ENCODE data around the gene KRT86.
"Not testable (repeated sequence)": the region's sequence is repeated elsewhere in the genome, so short reads cannot be mapped to it uniquely, and the experiment has no call there.

KRT86 gene

DNA sequence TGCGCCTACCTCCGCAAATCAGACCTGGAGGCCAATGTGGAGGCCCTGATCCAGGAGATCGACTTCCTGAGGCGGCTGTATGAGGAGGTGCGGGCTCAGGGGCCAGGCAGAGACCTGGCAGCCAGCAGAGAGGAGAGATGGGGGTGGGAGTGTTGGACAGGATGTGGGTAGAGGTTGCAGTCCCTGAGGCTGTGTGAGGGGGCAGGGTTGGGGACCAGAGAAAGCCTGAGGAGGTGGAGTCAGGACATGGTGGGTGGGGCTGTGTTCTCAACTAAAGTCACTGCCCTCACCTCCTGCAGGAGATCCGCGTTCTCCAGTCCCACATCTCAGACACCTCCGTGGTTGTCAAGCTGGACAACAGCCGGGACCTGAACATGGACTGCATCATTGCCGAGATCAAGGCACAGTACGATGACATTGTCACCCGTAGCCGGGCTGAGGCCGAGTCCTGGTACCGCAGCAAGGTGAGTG is 30.5 kb downstream of the KRT86 start:
- POLR2A ChIA-PET; H3K9me3 ChIP-seq (ENCODE audit: control insufficient read depth, insufficient read depth, low read depth, low read length); H3K27ac ChIP-seq (ENCODE audit: extremely low read depth, low read depth, low read length); H3K4me1 ChIP-seq (ENCODE audit: control insufficient read depth, insufficient read depth, low read length); H3K4me3 ChIP-seq (ENCODE audit: low read depth, low read length); H3K36me3 ChIP-seq (ENCODE audit: control insufficient read depth in 2 of 2, insufficient read depth in 1 of 2, low read length in 2 of 2): not testable (repeated sequence)
- peak; percentile 67 for TF ChIP-seq EGR2 (tag by site-specific recombination; IDR thresholded peaks at IDR 0.05; ENCODE audit: low read depth)
- peak; percentile 51 for TF ChIP-seq ZFHX2 (tag by site-specific recombination; conservative IDR thresholded peaks at IDR 0.05)
- CTCF ChIA-PET = interaction anchor here (0.7 to 3.3 kb wide), 5 partner anchors 8 to 640 kb away, joined by 3 to 18 read pairs (median 4); no protein-coding TSS in a partner anchor

DNA sequence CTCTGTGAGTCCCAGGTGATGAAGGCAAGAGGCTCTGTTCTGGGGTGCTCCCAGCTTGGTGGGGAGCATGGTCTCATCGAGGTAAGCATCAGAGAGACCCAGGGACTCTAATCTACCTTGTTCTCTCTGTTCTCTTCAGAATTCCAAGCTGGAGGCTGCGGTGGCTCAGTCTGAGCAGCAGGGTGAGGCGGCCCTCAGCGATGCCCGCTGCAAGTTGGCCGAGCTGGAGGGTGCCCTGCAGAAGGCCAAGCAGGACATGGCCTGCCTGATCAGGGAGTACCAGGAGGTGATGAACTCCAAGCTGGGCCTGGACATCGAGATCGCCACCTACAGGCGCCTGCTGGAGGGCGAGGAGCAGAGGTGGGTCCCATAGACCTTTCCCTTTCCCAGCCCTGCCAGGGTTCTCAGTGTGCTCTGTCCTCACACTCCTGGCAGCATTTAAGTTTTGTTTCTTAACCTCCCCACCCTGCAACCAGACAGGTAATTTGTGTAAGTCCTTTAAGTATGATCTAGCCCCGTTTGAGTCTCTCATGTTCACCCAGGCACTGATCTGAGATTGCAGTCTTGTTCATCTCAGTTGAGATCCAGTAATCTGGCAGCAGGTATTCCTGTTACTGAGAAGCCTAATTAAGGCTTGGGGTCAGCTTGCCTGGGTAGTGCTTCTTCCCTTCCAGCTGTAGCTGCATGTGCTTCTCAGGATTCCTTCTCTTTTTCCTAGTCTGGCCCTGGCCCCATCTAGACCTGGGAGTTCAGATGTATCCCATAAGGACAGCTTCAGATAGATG is 31.7 kb downstream of the KRT86 start:
- Histone ChIP-seq H3K4me1 (ENCODE audit: control insufficient read depth, insufficient read depth, low read length) (no peaks in the 10 kb centered on the region), H3K36me3 (ENCODE audit: control insufficient read depth in 2 of 2, insufficient read depth in 1 of 2, low read length in 2 of 2) (no peaks in the 10 kb centered on the region), H3K9me3 (ENCODE audit: control insufficient read depth, insufficient read depth, low read depth, low read length) (no peaks in the 10 kb centered on the region), H3K4me3 (ENCODE audit: low read depth, low read length) (no peak overlapping the region), H3K27ac (ENCODE audit: extremely low read depth, low read depth, low read length) (no peak overlapping the region)
- CTCF ChIA-PET = interaction anchor here (0.5 to 3.3 kb wide), 15 partner anchors 9 to 149 kb away, joined by 3 to 21 read pairs (median 8); partner anchors contain the start of gene KRT86
- POLR2A ChIA-PET = no interaction called here
- TF ChIP-seq ZFP69B (tag by site-specific recombination; IDR thresholded peaks at IDR 0.05) = peak; percentile 95
- no peak for TF ChIP-seq ZNF558 (tag by site-specific recombination; IDR thresholded peaks at IDR 0.05)
- TF ChIP-seq, protein P1, sequence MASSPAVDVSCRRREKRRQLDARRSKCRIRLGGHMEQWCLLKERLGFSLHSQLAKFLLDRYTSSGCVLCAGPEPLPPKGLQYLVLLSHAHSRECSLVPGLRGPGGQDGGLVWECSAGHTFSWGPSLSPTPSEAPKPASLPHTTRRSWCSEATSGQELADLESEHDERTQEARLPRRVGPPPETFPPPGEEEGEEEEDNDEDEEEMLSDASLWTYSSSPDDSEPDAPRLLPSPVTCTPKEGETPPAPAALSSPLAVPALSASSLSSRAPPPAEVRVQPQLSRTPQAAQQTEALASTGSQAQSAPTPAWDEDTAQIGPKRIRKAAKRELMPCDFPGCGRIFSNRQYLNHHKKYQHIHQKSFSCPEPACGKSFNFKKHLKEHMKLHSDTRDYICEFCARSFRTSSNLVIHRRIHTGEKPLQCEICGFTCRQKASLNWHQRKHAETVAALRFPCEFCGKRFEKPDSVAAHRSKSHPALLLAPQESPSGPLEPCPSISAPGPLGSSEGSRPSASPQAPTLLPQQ (tag by site-specific recombination; IDR thresholded peaks at IDR 0.05) = peak; percentile 92
- peak; percentile 52 for TF ChIP-seq ZBTB17 (tag by site-specific recombination; IDR thresholded peaks at IDR 0.05)

DNA sequence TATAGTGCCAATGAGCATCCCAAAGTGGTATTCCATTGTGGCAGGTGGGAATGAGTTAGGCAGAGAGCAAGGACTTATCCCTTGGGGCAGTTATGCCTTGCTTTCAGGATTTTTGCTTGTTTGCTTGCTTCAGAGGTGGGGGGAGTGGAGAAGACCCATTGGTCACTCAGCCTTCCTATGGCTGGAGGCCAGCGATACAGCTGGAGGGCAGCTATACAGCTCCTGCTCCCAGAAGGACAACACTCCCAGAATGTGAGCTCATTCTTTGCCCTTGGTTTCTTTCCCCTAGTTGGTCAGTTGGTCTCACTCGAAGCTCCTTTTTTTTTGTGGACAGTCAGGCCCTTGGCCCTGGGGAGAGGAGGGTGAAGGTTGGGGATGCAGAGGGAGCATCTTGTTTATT is 32.3 kb downstream of the KRT86 start:
- H3K4me1 ChIP-seq (ENCODE audit: control insufficient read depth, insufficient read depth, low read length) = no peaks in the 10 kb centered on the region
- TF ChIP-seq ZNF223 (tag by site-specific recombination; IDR thresholded peaks at IDR 0.05) (no peak), ZNF654 (tag by site-specific recombination; IDR thresholded peaks at IDR 0.05; ENCODE audit: low read depth) (no peak), ZNF624 (tag by site-specific recombination; IDR thresholded peaks at IDR 0.05) (no peak), ZXDB (tag by site-specific recombination; IDR thresholded peaks at IDR 0.05) (no peak)
- no peaks in the 10 kb centered on the region for H3K36me3 ChIP-seq (ENCODE audit: control insufficient read depth in 2 of 2, insufficient read depth in 1 of 2, low read length in 2 of 2)
- ChIA-PET POLR2A (interaction anchor here (0.8 kb wide), 1 partner anchor 159 kb away, joined by 4 read pairs; no protein-coding TSS in a partner anchor), CTCF (interaction anchor here (0.5 to 3.3 kb wide), 17 partner anchors 9 to 149 kb away, joined by 3 to 21 read pairs (median 6); partner anchors contain the start of gene KRT86)
- no peak overlapping the region for H3K4me3 ChIP-seq (ENCODE audit: low read depth, low read length)
- no peaks in the 10 kb centered on the region for H3K9me3 ChIP-seq (ENCODE audit: control insufficient read depth, insufficient read depth, low read depth, low read length)
- no peak overlapping the region for H3K27ac ChIP-seq (ENCODE audit: extremely low read depth, low read depth, low read length)

DNA sequence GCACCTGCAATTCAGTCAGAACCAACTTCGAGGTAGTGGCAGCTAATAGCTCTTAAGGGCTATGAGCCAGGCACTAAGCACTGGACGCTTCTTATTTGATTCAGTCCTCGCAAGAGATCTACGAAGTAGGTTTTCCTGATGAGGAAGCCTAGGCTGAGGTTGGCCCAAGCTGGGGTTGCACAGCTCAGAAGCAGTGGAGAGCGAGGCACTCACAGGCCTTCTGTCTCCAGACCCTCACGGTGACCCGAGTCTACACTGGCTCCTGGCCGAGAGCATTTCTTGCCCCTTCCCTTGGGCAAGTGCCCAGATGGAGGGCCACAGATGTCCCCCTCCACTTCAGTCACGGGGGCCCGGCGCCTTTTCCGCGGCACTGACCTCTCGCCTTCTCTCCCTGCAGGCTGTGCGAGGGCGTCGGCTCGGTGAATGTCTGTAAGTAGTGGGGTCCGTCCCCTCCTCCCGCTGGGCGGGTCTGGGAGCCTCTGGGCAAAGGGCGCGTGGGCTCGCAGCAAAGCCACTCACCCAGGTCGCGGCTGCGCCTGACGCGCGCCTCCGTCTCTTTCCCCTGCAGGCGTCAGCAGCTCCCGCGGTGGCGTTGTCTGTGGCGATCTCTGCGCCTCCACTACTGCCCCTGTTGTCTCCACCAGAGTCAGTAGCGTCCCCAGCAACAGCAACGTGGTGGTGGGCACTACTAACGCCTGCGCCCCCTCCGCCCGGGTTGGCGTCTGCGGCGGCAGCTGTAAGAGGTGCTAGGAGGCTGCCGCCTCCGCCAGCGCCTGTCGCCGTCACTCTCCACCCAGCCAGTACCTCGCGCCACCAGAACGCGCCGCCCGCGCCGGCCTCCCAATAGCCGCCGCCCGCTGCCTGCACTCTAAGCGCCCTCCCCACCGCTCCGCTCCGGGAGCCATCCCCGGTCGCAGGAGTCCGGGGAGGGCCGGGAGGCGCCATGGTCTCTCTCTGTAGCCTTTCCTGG is 33.7 kb downstream of the KRT86 start:
- H3K4me3 ChIP-seq (ENCODE audit: low read depth, low read length) = peak overlapping the region; percentile 7
- no peaks in the 10 kb centered on the region for H3K4me1 ChIP-seq (ENCODE audit: control insufficient read depth, insufficient read depth, low read length)
- no peak overlapping the region for H3K27ac ChIP-seq (ENCODE audit: extremely low read depth, low read depth, low read length)
- CTCF ChIA-PET = interaction anchor here (0.6 to 5.1 kb wide), 12 partner anchors 8 to 164 kb away, joined by 3 to 41 read pairs (median 12); no protein-coding TSS in a partner anchor
- no peaks in the 10 kb centered on the region for H3K9me3 ChIP-seq (ENCODE audit: control insufficient read depth, insufficient read depth, low read depth, low read length)
- H3K36me3 ChIP-seq (ENCODE audit: control insufficient read depth in 2 of 2, insufficient read depth in 1 of 2, low read length in 2 of 2) = no peaks in the 10 kb centered on the region
- POLR2A ChIA-PET = interaction anchor here (0.6 kb wide), 1 partner anchor 30 kb away, joined by 6 read pairs; no protein-coding TSS in a partner anchor
- peak; percentile 89 for TF ChIP-seq ZNF600 (tag by site-specific recombination; IDR thresholded peaks at IDR 0.05)
- no peak for TF ChIP-seq ZNF221 (tag by site-specific recombination; IDR thresholded peaks at IDR 0.05; ENCODE audit: borderline replicate concordance)
- TF ChIP-seq ZBTB17 (tag by site-specific recombination; IDR thresholded peaks at IDR 0.05) = 0 out of 2 replicates have a peak, but pooled peaks have one; percentile 11
- TF ChIP-seq ZIC2 (tag by site-specific recombination; IDR thresholded peaks at IDR 0.05) = peak; percentile 42; the same call in 1 of the 2 replicates
- peak; percentile 93 for TF ChIP-seq ZNF335 (tag by site-specific recombination; conservative IDR thresholded peaks at IDR 0.05)
- TF ChIP-seq ZBTB7A (tag by site-specific recombination; IDR thresholded peaks at IDR 0.05; ENCODE audit: low read depth) = no peak
- TF ChIP-seq ZNF629 (tag by site-specific recombination; IDR thresholded peaks at IDR 0.05) = peak; percentile 27; the same call in 1 of the 2 replicates
- 0 out of 2 replicates have a peak, but pooled peaks have one; percentile 32 for TF ChIP-seq SP2 (tag by site-specific recombination; IDR thresholded peaks at IDR 0.05)
- TF ChIP-seq ZBTB8A (tag by site-specific recombination; IDR thresholded peaks at IDR 0.05) = peak; percentile 68
- TF ChIP-seq, protein P1 (tag by site-specific recombination; IDR thresholded peaks at IDR 0.05) = no peak
- TF ChIP-seq, protein P2, sequence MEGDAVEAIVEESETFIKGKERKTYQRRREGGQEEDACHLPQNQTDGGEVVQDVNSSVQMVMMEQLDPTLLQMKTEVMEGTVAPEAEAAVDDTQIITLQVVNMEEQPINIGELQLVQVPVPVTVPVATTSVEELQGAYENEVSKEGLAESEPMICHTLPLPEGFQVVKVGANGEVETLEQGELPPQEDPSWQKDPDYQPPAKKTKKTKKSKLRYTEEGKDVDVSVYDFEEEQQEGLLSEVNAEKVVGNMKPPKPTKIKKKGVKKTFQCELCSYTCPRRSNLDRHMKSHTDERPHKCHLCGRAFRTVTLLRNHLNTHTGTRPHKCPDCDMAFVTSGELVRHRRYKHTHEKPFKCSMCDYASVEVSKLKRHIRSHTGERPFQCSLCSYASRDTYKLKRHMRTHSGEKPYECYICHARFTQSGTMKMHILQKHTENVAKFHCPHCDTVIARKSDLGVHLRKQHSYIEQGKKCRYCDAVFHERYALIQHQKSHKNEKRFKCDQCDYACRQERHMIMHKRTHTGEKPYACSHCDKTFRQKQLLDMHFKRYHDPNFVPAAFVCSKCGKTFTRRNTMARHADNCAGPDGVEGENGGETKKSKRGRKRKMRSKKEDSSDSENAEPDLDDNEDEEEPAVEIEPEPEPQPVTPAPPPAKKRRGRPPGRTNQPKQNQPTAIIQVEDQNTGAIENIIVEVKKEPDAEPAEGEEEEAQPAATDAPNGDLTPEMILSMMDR (tag by site-specific recombination; IDR thresholded peaks at IDR 0.05) = peak; percentile 74
- TF ChIP-seq ZFHX2 (tag by site-specific recombination; conservative IDR thresholded peaks at IDR 0.05) = peak; percentile 95
